Keratinocyte (primary cell): ENCODE measurements around the gene TP53I13.

ENCODE experiments used
- EZH2 ChIP-seq: IDR thresholded peaks from one replicate; pipeline ENCODE4 v1.6.1; 2012; ENCODE audit warnings: inconsistent platforms, mild to moderate bottlenecking, low read length, moderate library complexity
- TF ChIP-seq, protein P1 (sequence below), 3 experiments: IDR thresholded peaks in 1 of 3; conservative IDR thresholded peaks in 1 of 3; optimal IDR thresholded peaks in 1 of 3; 2 replicates in 2 of 3; 3 replicates in 1 of 3; pipeline versions ENCODE3 to v1.5.1; 2011; ENCODE audit warnings: low read length in 3 of 3, mild to moderate bottlenecking in 3 of 3, moderate library complexity in 2 of 3, control low read depth in 1 of 3, inconsistent platforms in 1 of 3; ENCODE audit not compliant: insufficient read depth in 2 of 3; ENCODE audit errors: extremely low read depth in 1 of 3

- TF ChIP-seq, protein P1, sequence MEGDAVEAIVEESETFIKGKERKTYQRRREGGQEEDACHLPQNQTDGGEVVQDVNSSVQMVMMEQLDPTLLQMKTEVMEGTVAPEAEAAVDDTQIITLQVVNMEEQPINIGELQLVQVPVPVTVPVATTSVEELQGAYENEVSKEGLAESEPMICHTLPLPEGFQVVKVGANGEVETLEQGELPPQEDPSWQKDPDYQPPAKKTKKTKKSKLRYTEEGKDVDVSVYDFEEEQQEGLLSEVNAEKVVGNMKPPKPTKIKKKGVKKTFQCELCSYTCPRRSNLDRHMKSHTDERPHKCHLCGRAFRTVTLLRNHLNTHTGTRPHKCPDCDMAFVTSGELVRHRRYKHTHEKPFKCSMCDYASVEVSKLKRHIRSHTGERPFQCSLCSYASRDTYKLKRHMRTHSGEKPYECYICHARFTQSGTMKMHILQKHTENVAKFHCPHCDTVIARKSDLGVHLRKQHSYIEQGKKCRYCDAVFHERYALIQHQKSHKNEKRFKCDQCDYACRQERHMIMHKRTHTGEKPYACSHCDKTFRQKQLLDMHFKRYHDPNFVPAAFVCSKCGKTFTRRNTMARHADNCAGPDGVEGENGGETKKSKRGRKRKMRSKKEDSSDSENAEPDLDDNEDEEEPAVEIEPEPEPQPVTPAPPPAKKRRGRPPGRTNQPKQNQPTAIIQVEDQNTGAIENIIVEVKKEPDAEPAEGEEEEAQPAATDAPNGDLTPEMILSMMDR (optimal IDR thresholded peaks at IDR 0.05 in 1 of 3, IDR thresholded peaks at IDR 0.05 in 1 of 3, conservative IDR thresholded peaks at IDR 0.05 in 1 of 3; ENCODE audit: extremely low read depth in 1 of 3, insufficient read depth in 2 of 3, low read length in 3 of 3): peak; percentile 81 to 97 (median 94)
- TF ChIP-seq EZH2: no peak
Measured at GRCh38 chr17:29591737-29592608, 23.5 kb downstream of the TP53I13 start.
